K562 (cell line): ENCODE results near the gene GRB10. TPM values are rescaled to one million over a fixed set of nuclear protein-coding genes. Genes with fewer than 3 reads are reported as not detected.

Experiments used
- ATAC-seq: fragments of 200-7000 bp; cut with Tn5 transposase; 3 replicates; pipeline ENCODE4 v1.9.1; 2020; ENCODE audit warnings: moderate library complexity
- BruUV-seq: library from RNA; stranded (reverse); fragments of 400-500 nt; replicated peaks from 2 replicates; lab custom pipeline; 2021; lab: Mats Ljungman, UMichigan
- CTCF ChIA-PET: fragments of 300-600 bp; formaldehyde crosslinking; extraction: SDS; loops from one replicate; lab custom pipeline; 2021; ENCODE audit warnings: low intra/inter-chr PET ratio; lab: Yijun Ruan, JAX
- POLR2A ChIA-PET: fragments of 300-600, 350-650 bp; sonication (Branson Sonifier 250); formaldehyde crosslinking; extraction: SDS; loops from one replicate; lab custom pipeline; 2021; ENCODE audit warnings: antibody characterized with exemption, inconsistent platforms; lab: Yijun Ruan, JAX
- DNase-seq, 4 experiments: peaks; one replicate each; pipeline versions ENCODE4 v3.0.0 to v3.0.0-alpha.2; 2011 to 2018; ENCODE audit warnings: low spot score in 3 of 4, mixed read lengths in 3 of 4; ENCODE audit errors: extremely low read depth in 1 of 4
- FAIRE-seq: peaks from 2 replicates; lab custom pipeline; 2011; peaks lifted over from hg19 to GRCh38; lab: Jason Lieb, UNC
- H2AFZ ChIP-seq: 2 replicates; pipeline ENCODE4 v1.6.0; 2011; ENCODE audit warnings: low read depth, low read length, control low read depth, inconsistent platforms
- H3K27ac ChIP-seq: fragments of 200-600 bp; 3 replicates; pipeline ENCODE4 v1.8.0; 2011; ENCODE audit warnings: low read depth, mild to moderate bottlenecking, control low read depth, inconsistent platforms, low read length, moderate library complexity, mixed read lengths; ENCODE audit errors: extremely low read depth
- H3K27me3 ChIP-seq, 2 experiments: fragments of 300-600 bp in 1 of 2; 2 replicates in 1 of 2; 3 replicates in 1 of 2; pipeline versions ENCODE4 v1.6.0 to v1.8.0; 2011; ENCODE audit warnings: inconsistent platforms in 2 of 2, low read length in 2 of 2, mild to moderate bottlenecking in 1 of 2, mixed read lengths in 1 of 2, moderate library complexity in 1 of 2; ENCODE audit not compliant: control insufficient read depth in 2 of 2, insufficient read depth in 2 of 2
- H3K36me3 ChIP-seq: fragments of 300-600 bp; 3 replicates; pipeline ENCODE4 v1.8.0; 2011; ENCODE audit warnings: mild to moderate bottlenecking, low read length, inconsistent platforms; ENCODE audit not compliant: control insufficient read depth, insufficient read depth
- H3K4me1 ChIP-seq, 2 experiments: fragments of 200-600 bp in 1 of 2; replicated peaks in 1 of 2; 2 replicates in 1 of 2; 3 replicates in 1 of 2; pipeline versions ENCODE4 v1.5.1 to v1.8.0; 2011; ENCODE audit warnings: inconsistent platforms in 2 of 2, low read length in 2 of 2, mild to moderate bottlenecking in 1 of 2, mixed read lengths in 1 of 2, moderate library complexity in 1 of 2; ENCODE audit not compliant: control insufficient read depth in 2 of 2, insufficient read depth in 2 of 2
- H3K4me2 ChIP-seq: 2 replicates; pipeline ENCODE4 v1.6.1; 2011; ENCODE audit warnings: low read length, control low read depth, inconsistent platforms, mixed read lengths; ENCODE audit not compliant: insufficient read depth
- H3K4me3 ChIP-seq: fragments of 200-600 bp; sonication (generic), shearing (Covaris generic); 2 replicates; pipeline ENCODE4 v1.5.1; 2016; ENCODE audit warnings: control low read depth, inconsistent platforms
- H3K79me2 ChIP-seq: fragments of 200-600 bp; 3 replicates; pipeline ENCODE4 v1.8.0; 2011; ENCODE audit warnings: low read length, inconsistent platforms; ENCODE audit not compliant: control insufficient read depth, insufficient read depth
- H3K9ac ChIP-seq, 2 experiments: 2 replicates each; pipeline versions ENCODE4 v1.6.0 to v1.6.1; 2011; ENCODE audit warnings: low read depth in 2 of 2, low read length in 2 of 2, control low read depth in 1 of 2, inconsistent platforms in 1 of 2, mild to moderate bottlenecking in 1 of 2, mixed read lengths in 1 of 2; ENCODE audit not compliant: insufficient read depth in 1 of 2
- H3K9me1 ChIP-seq: one replicate; pipeline ENCODE4 v1.6.0; 2011; ENCODE audit warnings: inconsistent platforms, mild to moderate bottlenecking, low read length, moderate library complexity; ENCODE audit not compliant: control insufficient read depth, insufficient read depth
- H3K9me3 ChIP-seq: replicated peaks from 2 replicates; pipeline ENCODE4 v1.5.1; 2011; ENCODE audit warnings: low read depth, low read length, inconsistent platforms; ENCODE audit not compliant: control insufficient read depth, insufficient read depth
- H4K20me1 ChIP-seq: replicated peaks from 2 replicates; pipeline ENCODE4 v1.6.1; 2011; ENCODE audit warnings: low read length, inconsistent platforms, mixed read lengths; ENCODE audit not compliant: control insufficient read depth, insufficient read depth
- ATF4 ChIP-seq: fragments of 450-650 bp; formaldehyde crosslinking; IDR thresholded peaks from 2 replicates; pipeline ENCODE4 v1.4.0; 2022; ENCODE audit warnings: mild to moderate bottlenecking, moderate library complexity
- CCAR2 ChIP-seq: fragments of 200-400 bp; formaldehyde crosslinking; IDR thresholded peaks from 2 replicates; pipeline ENCODE4 v1.6.1; 2017; ENCODE audit warnings: mild to moderate bottlenecking, low read depth, low read length
- GMEB1 ChIP-seq: fragments of 250-450 bp; sonication (Bioruptor Pico); IDR thresholded peaks from 2 replicates; pipeline ENCODE4 v1.4.0; 2020; ENCODE audit warnings: mild to moderate bottlenecking
- GTF3C2 ChIP-seq: IDR thresholded peaks from 3 replicates; pipeline ENCODE4 v1.6.1; 2011; ENCODE audit warnings: borderline replicate concordance, mild to moderate bottlenecking, moderate library complexity; ENCODE audit not compliant: insufficient read length; ENCODE audit errors: extremely low read depth
- MIER1 ChIP-seq: fragments of 450-650 bp; IDR thresholded peaks from 2 replicates; pipeline ENCODE4 v1.6.1; 2016; ENCODE audit warnings: antibody characterized with exemption, mild to moderate bottlenecking, low read depth
- NCOA2 ChIP-seq, 2 experiments: fragments of 450-650 bp; IDR thresholded peaks; 2 replicates each; pipeline ENCODE4 v1.6.1; 2018; ENCODE audit warnings: mild to moderate bottlenecking in 2 of 2, moderate library complexity in 1 of 2; ENCODE audit not compliant: partially characterized antibody in 2 of 2
- NCOA6 ChIP-seq: fragments of 450-650 bp; IDR thresholded peaks from 2 replicates; pipeline ENCODE4 v1.6.1; 2017; ENCODE audit warnings: mild to moderate bottlenecking
- PHF8 ChIP-seq: fragments of 200-600 bp; sonication (generic); IDR thresholded peaks from 2 replicates; pipeline ENCODE4 v1.6.1; 2012; ENCODE audit warnings: mixed run types, mild to moderate bottlenecking, inconsistent platforms, low read length, moderate library complexity, borderline replicate concordance
- POLR2G ChIP-seq: fragments of 200-400 bp; formaldehyde crosslinking; IDR thresholded peaks from 2 replicates; pipeline ENCODE4 v1.6.1; 2017; ENCODE audit warnings: low read depth, mild to moderate bottlenecking, antibody characterized with exemption, low read length, moderate library complexity
- STAT5A ChIP-seq: IDR thresholded peaks from 2 replicates; pipeline ENCODE4 v1.6.1; 2012; ENCODE audit warnings: low read length, inconsistent platforms, borderline replicate concordance
- TBL1XR1 ChIP-seq, 2 experiments: IDR thresholded peaks; 2 replicates each; pipeline ENCODE4 v1.6.1; 2012; ENCODE audit warnings: improper control_type of control experiment in 2 of 2, low read length in 2 of 2, mild to moderate bottlenecking in 1 of 2
- TCF7 ChIP-seq: sonication (generic); IDR thresholded peaks from 2 replicates; pipeline ENCODE4 v1.6.1; 2016; ENCODE audit warnings: antibody characterized with exemption, borderline replicate concordance
- TRIM24 ChIP-seq, 2 experiments: fragments of 450-650 bp; IDR thresholded peaks; 2 replicates each; pipeline ENCODE4 v1.6.1; 2016
- ZNF12 ChIP-seq: sonication (generic); formaldehyde crosslinking; IDR thresholded peaks from 2 replicates; pipeline ENCODE4 v1.4.0; 2020; ENCODE audit warnings: mild to moderate bottlenecking, missing genetic modification reagents
- ZNF431 ChIP-seq: sonication (generic); formaldehyde crosslinking; IDR thresholded peaks from 2 replicates; pipeline ENCODE4 v1.8.0; 2022; ENCODE audit warnings: mild to moderate bottlenecking, missing genetic modification reagents
- WGBS: fragments of 100-300 bp; shearing (Covaris generic); methylation state at CpG from one replicate; pipeline ENCODE4 v1.1.6; 2016; ENCODE audit warnings: low coverage, mixed read lengths; ENCODE audit not compliant: insufficient coverage; ENCODE audit errors: missing lambda C conversion rate; 5-methylcytosine and 5-hydroxymethylcytosine counted together
- in situ Hi-C: fragments of 300-500 bp; cut with MboI; formaldehyde crosslinking; loops from 4 replicates; pipeline ENCODE4 v1.15.0; 2018; ENCODE audit warnings: inconsistent platforms, mixed read lengths
- intact Hi-C: fragments of 100-400 bp; cut with micrococcal nuclease; formaldehyde crosslinking; loops from 2 replicates; pipeline ENCODE4 v1.14.2; 2022
- polyA plus RNA-seq, 8 experiments: library from polyadenylated mRNA; depleted of rRNA in 4 of 8; stranded (reverse) in 5 of 8; unstranded in 3 of 8; fragments of >200 nt; fragmentation: Nextera tagmentation in 2 of 8; fragmentation: Illumina TruSeq in 1 of 8; extraction: Ambion mirVana in 2 of 8; extraction: Trizol in 1 of 8; gene quantifications; 2 replicates each; pipeline versions ENCODE4 v1.2.1 to v1.2.3, GENCODE V29; 2011 to 2014; ENCODE audit warnings: inconsistent platforms in 1 of 8, missing spikeins in 1 of 8
- total RNA-seq, 7 experiments: library from RNA; depleted of rRNA in 6 of 7; stranded (reverse); fragments of >200 nt in 6 of 7; fragmentation: Illumina TruSeq in 2 of 7; extraction: Trizol in 2 of 7; gene quantifications; 2 replicates each; pipeline versions ENCODE4 v1.2.1 to v1.2.3, GENCODE V29; 2011 to 2021; ENCODE audit warnings: low replicate concordance in 1 of 7

Gene GRB10
- total and polyA plus RNA-seq, 9 of the 15 experiments (the other 6 are each of a cell fraction or from before 2014, with no cell fraction given) = 8.9 to 88.5 (median 40.7) TPM

- TF ChIP-seq GMEB1 (no peak), ZNF431 (CRISPR knock-in tag) (no peak), STAT5A (no peak), ATF4 (CRISPR knock-in tag) (no peak), TRIM24 (IDR thresholded peaks at IDR 0.05) (no peak), TCF7 (no peak), MIER1 (no peak), ZNF12 (CRISPR knock-in tag) (no peak)
Measured at GRCh38 chr7:50673096-50673495, 109.6 kb downstream of the GRB10 start (continued).

GRCh38 chr7:50672045-50672444, 110.7 kb downstream of the GRB10 start:
- FAIRE-seq = no peak
- POLR2A ChIA-PET = interaction anchor here (0.6 kb wide), 1 partner anchor 282 kb away, joined by 3 read pairs; no protein-coding TSS in a partner anchor
- TF ChIP-seq TBL1XR1 (IDR thresholded peaks at IDR 0.05; ENCODE audit: low read length in 2 of 2) (no peak), NCOA6 (no peak), PHF8 (no peak), POLR2G (0 out of 2 replicates have a peak, but pooled peaks have one; percentile 7), CCAR2 (no peak), NCOA2 (IDR thresholded peaks at IDR 0.05; ENCODE audit: partially characterized antibody in 2 of 2) (no peak), GTF3C2 (no peak)

More at GRCh38 chr7:50672045-50672444, 110.7 kb downstream of the GRB10 start:
- no peaks in the 10 kb centered on the region for H3K4me1 ChIP-seq
- BruUV-seq = no TSS peak
- H3K9me3 ChIP-seq = no peaks in the 10 kb centered on the region
- no peak overlapping the region for H3K4me2 ChIP-seq
- H3K9me1 ChIP-seq = no peaks in the 10 kb centered on the region
- intact Hi-C loops (no loop called here), in situ Hi-C loops (no loop called here)
- DNase-seq (no peak), ATAC-seq (no peak)
- no peak overlapping the region for H3K9ac ChIP-seq
- CTCF ChIA-PET = interaction anchor here (0.6 kb wide), 1 partner anchor 12 kb away, joined by 3 read pairs; no protein-coding TSS in a partner anchor
- peaks cover 53% of the 10 kb centered on the region; the same call in 2 of the 3 replicates for H3K36me3 ChIP-seq
- peaks cover 12% of the 10 kb centered on the region; the same call in 1 of the 2 replicates for H4K20me1 ChIP-seq
- no peak overlapping the region for H3K27ac ChIP-seq
- H3K4me3 ChIP-seq = no peak overlapping the region
- no peaks in the 10 kb centered on the region for H3K27me3 ChIP-seq
- H2AFZ ChIP-seq = no peak overlapping the region
- 96% methylated on average over 11 of the region's 11 CpGs for WGBS
- H3K79me2 ChIP-seq = peaks cover 4% of the 10 kb centered on the region; the same call in 1 of the 3 replicates
